Activated T-cell treated with anti-CD3 and anti-CD28 coated beads, Interleukin-2, amount 50 U/mL, for 72 hours (primary cell): Measurements from ENCODE around the gene C9orf40. TPM values are rescaled to one million over a fixed set of nuclear protein-coding genes. Genes with fewer than 3 reads are reported as not detected.

Source experiments
- ATAC-seq, 2 donors: fragments of 150-1000 bp; cut with Tn5 transposase; replicated peaks in 1 of 2; 2 replicates each; pipeline ENCODE4 v1.10.0; 2021; ENCODE audit warnings: moderate library complexity in 2 of 2, mild to moderate bottlenecking in 1 of 2
- DNase-seq, 2 donors: peaks; one replicate each; pipeline ENCODE4 v3.0.0; 2021 to 2022; ENCODE audit warnings: mixed read lengths in 1 of 2
- H3K27ac Mint-ChIP-seq: one replicate; pipeline ENCODE4 v1.8.0; 2022; ENCODE audit warnings: mild to moderate bottlenecking, moderate library complexity, mixed read lengths
- H3K27me3 Mint-ChIP-seq: one replicate; pipeline ENCODE4 v1.8.0; 2022; ENCODE audit warnings: low read depth, mixed read lengths
- H3K36me3 Mint-ChIP-seq, 2 donors: one replicate each; pipeline ENCODE4 v1.8.0; 2022; ENCODE audit warnings: mixed read lengths in 2 of 2, mild to moderate bottlenecking in 1 of 2; ENCODE audit not compliant: insufficient read depth in 2 of 2
- H3K4me1 Mint-ChIP-seq: one replicate; pipeline ENCODE4 v1.8.0; 2022; ENCODE audit warnings: low read depth, mixed read lengths
- H3K4me3 Mint-ChIP-seq, 2 donors: one replicate each; pipeline ENCODE4 v1.8.0; 2022; ENCODE audit warnings: mild to moderate bottlenecking in 2 of 2, mixed read lengths in 2 of 2, moderate library complexity in 2 of 2
- H3K9me3 Mint-ChIP-seq, 2 donors: one replicate each; pipeline ENCODE4 v1.8.0; 2022; ENCODE audit warnings: mixed read lengths in 2 of 2
- total RNA-seq, 2 donors: library from RNA; stranded (reverse); gene quantifications; one replicate each; pipeline ENCODE4 v1.2.3, GENCODE V29; 2022

C9orf40 gene
- total RNA-seq, 2 donors from 2014 or later: 17.8 to 23.1 TPM

DNA sequence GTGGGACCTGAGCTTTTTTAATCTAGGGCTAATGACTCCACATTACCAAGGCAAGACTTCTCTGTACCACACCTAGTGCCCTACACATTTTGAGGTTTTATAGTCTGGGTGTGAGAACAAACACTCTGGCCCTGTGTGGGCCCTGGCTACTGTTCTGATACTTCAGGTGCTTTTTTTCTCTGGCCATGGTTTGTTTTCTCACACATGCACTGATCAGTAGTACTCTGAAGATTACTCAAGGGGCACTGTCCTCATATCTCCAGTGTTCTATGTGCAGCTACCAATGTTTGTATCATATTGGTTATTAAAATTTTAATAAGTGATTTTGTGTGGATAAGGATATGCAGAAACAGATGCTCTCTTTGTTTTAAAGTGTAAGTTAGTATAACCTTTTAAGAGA is 5.9 kb upstream of the C9orf40 start:
- H3K27me3 Mint-ChIP-seq: no peaks in the 10 kb centered on the region
- ATAC-seq (no peak), DNase-seq (no peak)
- H3K4me3 Mint-ChIP-seq: no peak overlapping the region
- peaks cover 10% of the 10 kb centered on the region for H3K4me1 Mint-ChIP-seq
- H3K36me3 Mint-ChIP-seq: peaks cover 9 to 18% of the 10 kb centered on the region in 2 donors
- peaks cover 6 to 7% of the 10 kb centered on the region in 2 donors for H3K9me3 Mint-ChIP-seq
- H3K27ac Mint-ChIP-seq: no peak overlapping the region

DNA sequence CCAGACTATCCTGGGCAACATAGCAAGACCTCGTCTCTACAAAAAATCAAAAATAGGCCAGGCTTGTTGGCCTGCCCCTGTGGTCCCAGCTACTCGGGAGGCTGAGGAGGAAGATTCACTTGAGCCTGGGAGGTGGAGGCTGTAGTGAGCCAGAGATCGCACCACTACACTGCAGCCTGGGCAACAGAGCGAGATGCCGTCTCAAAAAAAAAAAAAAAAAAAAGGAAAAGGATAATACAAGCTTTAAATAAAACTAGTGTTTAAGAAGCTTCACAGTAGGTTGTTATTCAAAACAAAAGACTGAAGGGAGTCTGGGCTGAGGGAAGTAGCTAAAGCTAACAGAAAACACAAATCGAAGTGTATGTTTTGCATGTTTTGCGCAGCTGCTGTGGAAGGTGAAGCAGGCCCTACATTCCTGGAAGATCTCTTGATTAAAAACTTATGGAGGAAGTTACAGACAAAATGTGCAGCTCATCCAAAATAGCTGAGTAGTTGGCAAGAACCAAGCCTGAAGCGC is 581 bp upstream of the C9orf40 start:
- Mint-ChIP-seq H3K4me3 (peak overlapping the region; percentile 91 to 98), H3K9me3 (no peaks in the 10 kb centered on the region), H3K36me3 (peaks cover 2 to 6% of the 10 kb centered on the region in 2 donors), H3K4me1 (peaks cover 42% of the 10 kb centered on the region), H3K27ac (peak overlapping the region; percentile 98), H3K27me3 (no peaks in the 10 kb centered on the region)
- ATAC-seq: no peak
- DNase-seq: peak in 1 of 2 donors; percentile 7

DNA sequence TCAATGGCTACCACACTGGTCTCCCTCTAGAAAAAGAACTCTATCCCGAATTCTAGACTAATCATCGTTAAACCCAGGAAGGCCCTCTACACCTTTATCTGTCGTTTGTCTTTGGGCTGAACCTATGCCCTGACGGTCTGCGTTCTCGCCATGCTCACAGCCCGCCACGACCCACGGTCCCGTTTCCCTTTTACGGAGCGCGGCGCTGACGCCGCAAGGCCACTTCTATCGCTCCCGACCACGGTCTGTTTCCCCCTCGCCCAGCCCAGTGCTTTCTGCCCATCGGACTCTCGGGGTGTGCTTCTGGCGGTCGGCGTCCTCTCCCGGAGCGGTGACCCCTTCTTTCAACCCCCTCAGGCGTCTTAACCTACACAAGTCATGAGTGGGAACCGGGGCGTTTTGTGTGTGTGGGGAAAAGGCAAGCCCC is 974 bp downstream of the C9orf40 start:
- H3K4me3 Mint-ChIP-seq: peak overlapping the region; percentile 86 to 89
- ATAC-seq (peak; percentile 40 to 48), DNase-seq (peak; percentile 66)
- peaks cover 42% of the 10 kb centered on the region for H3K4me1 Mint-ChIP-seq
- peak overlapping the region; percentile 81 for H3K27ac Mint-ChIP-seq
- H3K27me3 Mint-ChIP-seq: no peaks in the 10 kb centered on the region
- peaks cover 2 to 9% of the 10 kb centered on the region in 2 donors for H3K36me3 Mint-ChIP-seq
- no peaks in the 10 kb centered on the region for H3K9me3 Mint-ChIP-seq

DNA sequence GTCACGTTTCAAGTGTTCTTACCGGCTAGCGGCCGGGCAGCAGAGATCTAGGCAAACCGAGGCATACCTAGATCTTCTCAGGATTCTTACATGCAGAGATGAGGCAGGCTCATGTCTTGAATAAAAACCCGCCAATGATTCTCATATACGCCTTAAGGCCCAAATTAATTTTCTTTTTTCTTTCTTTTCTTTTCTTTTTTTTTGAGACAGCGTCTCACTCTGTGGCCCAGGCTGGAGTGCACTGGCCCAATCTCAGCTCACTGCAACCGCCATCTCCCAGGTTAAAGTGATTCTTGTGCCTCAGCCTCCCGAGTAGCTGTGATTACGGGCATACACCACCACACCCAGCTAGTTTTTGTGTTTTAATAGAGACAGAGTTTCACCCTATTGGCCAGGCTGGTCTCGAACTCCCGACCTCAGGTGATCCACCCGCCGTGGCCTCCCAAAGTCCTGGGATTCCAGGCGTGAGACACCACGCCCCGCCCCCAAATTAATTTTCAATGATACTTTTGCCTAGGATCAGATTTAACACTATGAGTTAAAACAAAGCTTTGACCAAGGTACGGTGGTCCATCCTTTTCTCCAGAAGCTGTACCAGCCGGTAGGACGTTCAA is 1.5 kb downstream of the C9orf40 start:
- peaks cover 42% of the 10 kb centered on the region for H3K4me1 Mint-ChIP-seq
- H3K9me3 Mint-ChIP-seq: no peaks in the 10 kb centered on the region
- peak overlapping the region; percentile 86 to 89 for H3K4me3 Mint-ChIP-seq
- peaks cover 2 to 10% of the 10 kb centered on the region in 2 donors for H3K36me3 Mint-ChIP-seq
- DNase-seq (no peak), ATAC-seq (no peak)
- peak overlapping the region; percentile 81 for H3K27ac Mint-ChIP-seq
- no peaks in the 10 kb centered on the region for H3K27me3 Mint-ChIP-seq

DNA sequence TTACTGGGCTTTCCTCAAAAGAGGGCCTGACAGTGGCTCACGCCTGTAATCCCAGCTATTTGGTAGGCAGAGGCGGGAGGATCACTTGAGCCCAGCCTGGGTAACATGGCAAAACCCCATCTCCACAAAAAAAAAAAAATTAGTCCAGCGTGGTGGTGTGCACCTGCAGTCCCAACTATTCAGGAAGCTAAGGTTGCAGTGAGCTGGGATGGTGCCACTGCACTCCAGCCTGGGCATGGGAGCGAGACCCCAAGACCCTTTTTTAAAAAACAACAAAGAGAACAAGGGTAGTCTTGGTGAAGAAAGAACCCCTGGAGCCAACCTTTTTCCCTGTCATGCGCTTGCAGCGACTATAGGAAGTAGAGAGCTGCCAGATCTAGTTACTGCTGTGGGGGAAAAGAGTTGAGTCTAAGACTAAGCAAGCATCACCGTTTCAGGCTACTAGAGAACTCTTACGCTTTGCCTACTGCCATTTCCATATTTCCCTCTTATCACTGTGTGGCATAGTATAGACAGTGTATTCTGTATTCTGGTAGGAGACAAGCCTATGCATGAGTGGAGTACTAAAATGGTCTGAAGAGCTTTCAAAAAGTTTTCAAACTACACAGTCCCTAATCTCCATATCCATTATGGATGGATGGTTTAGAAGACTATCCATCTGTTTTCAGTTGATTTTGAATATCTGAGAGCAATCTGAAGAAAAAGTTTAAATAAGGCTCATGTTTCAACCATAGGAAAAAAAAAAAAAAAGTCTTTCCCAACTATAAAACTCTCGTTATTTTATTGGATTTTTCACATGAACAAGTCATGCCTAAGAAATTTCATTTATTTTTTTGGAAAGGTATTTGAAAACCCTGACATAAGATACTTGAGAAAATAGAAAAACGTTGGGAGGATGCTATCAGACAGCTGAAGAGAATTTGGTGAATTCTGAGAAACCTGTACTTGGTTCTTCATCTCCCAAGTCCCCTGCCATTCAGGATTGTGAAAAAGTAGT is 2.6 kb downstream of the C9orf40 start:
- ATAC-seq (no peak), DNase-seq (no peak)
- H3K4me1 Mint-ChIP-seq: peaks cover 38% of the 10 kb centered on the region
- H3K9me3 Mint-ChIP-seq: no peaks in the 10 kb centered on the region
- H3K27me3 Mint-ChIP-seq: no peaks in the 10 kb centered on the region
- peaks cover 2 to 10% of the 10 kb centered on the region in 2 donors for H3K36me3 Mint-ChIP-seq
- H3K27ac Mint-ChIP-seq: no peak overlapping the region
- peak overlapping the region; percentile 15 to 38 for H3K4me3 Mint-ChIP-seq

DNA sequence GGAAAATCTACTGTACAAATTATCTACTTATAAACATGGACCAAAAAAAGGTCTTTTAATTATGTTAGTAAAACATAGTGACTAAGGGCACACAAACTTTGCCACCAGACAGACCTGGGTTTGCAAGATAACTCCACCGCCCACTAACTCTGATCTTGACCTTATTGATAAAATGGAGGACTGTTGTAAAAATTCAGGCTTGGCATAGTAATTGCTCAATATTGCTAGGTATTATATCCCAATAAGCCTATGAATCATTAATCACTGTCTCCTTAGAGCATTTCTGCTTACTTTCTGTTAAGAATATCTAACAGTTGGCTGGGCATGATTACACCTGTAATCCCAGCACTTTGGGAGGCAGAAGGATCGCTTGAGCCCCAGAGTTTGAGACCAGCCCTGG is 3.8 kb downstream of the C9orf40 start:
- Mint-ChIP-seq H3K4me3 (no peak overlapping the region), H3K9me3 (no peaks in the 10 kb centered on the region), H3K27me3 (no peaks in the 10 kb centered on the region), H3K4me1 (peaks cover 33% of the 10 kb centered on the region), H3K36me3 (peaks cover 4 to 10% of the 10 kb centered on the region in 2 donors), H3K27ac (no peak overlapping the region)
- ATAC-seq: no peak
- DNase-seq: no peak

DNA sequence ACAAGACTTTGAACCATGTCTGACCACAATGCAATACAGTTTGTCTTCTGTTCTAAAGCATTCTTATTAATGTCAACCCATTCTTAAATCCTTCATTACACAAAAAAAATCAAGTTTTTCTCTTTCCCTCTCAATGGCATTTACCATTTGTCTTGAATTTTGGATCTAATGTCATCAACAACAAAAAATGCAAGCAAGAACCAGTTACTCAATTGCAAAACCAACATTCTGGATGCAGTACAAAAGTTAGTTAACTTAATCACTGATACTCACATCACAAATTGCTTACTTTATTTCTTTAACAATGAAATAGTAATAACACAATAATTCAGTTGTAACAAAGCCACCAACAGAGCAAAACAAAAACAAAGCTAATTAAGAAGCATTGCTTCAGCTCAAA is 6.0 kb downstream of the C9orf40 start:
- peaks cover 35% of the 10 kb centered on the region for H3K4me1 Mint-ChIP-seq
- no peak overlapping the region for H3K4me3 Mint-ChIP-seq
- H3K27ac Mint-ChIP-seq: no peak overlapping the region
- H3K27me3 Mint-ChIP-seq: no peaks in the 10 kb centered on the region
- peaks cover 4% of the 10 kb centered on the region in 2 donors for H3K9me3 Mint-ChIP-seq
- DNase-seq (no peak), ATAC-seq (no peak)
- H3K36me3 Mint-ChIP-seq: peaks cover 4 to 13% of the 10 kb centered on the region in 2 donors

DNA sequence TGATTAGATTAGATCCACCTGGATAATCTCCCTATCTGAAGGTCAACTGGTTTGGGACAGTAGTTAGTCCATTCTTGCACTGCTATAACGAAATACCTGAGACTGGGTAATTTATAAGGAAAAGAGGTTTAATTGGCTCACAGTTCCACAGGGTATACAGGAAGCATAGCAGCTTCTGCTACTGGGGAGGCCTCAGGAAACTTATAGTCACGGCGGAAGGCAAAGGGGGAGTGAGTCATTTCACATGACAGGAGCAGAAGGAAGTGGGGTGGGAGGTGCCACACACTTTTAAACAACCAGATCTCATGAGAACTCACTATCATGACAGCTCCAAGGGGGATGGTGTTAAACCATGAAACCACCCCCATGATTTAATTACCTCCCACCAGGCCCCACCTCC is 9.9 kb downstream of the C9orf40 start:
- peaks cover 2 to 6% of the 10 kb centered on the region in 2 donors for H3K36me3 Mint-ChIP-seq
- ATAC-seq: peak; percentile 72 to 83

DNA sequence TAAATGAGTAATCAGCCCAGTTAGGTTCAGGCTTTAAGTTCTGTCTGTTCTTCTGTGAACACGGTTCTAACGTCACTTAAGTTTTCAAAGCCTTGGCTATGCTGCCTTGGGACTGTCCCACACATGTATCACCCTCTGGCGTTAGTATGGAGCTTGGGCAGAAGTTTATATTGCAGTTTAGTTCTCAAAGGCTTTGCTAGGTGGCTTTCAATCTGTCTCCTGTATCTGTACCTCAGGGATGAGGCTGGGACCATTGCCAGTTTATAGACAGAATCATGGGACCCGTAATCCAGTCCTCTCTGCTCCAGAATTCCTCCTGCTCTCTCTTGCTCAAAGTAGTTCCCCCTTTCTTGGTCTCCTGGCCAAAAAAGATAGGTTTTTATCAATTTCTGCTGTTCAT is 12.1 kb downstream of the C9orf40 start:
- DNase-seq: no peak
- Mint-ChIP-seq H3K9me3 (peaks cover 4% of the 10 kb centered on the region in 2 donors), H3K27ac (no peak overlapping the region), H3K4me1 (peaks cover 12% of the 10 kb centered on the region), H3K36me3 (peaks cover 2 to 3% of the 10 kb centered on the region in 2 donors), H3K4me3 (no peak overlapping the region), H3K27me3 (no peaks in the 10 kb centered on the region)
- no peak for ATAC-seq

More for the DNA sequence above, 9.9 kb downstream of the C9orf40 start:
- H3K4me3 Mint-ChIP-seq: no peak overlapping the region
- no peaks in the 10 kb centered on the region for H3K27me3 Mint-ChIP-seq
- H3K27ac Mint-ChIP-seq: no peak overlapping the region
- peak; percentile 13 to 36 for DNase-seq
- peaks cover 12% of the 10 kb centered on the region for H3K4me1 Mint-ChIP-seq
- peaks cover 4% of the 10 kb centered on the region in 2 donors for H3K9me3 Mint-ChIP-seq

DNA sequence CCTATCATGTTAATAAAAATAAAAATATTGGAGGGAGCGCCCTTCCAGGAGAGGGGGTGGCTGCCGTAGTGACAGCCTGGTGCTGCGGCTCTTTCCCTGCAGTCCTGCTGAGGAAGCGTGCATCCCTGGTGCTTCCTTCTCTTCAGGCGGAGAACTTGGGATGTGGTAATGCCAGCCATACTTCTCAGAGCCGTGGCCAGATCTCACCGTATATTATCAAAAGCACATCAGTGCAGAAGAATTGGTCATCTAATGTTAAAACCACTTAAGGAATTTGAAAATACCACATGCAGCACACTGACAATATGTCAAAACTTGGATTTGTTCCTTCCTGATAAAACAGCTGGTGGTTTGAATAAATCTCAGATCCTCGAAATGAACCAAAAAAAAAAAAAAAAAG is 17.7 kb downstream of the C9orf40 start:
- DNase-seq (no peak), ATAC-seq (no peak)
- Mint-ChIP-seq H3K4me3 (no peak overlapping the region), H3K36me3 (peaks cover 2 to 8% of the 10 kb centered on the region in 2 donors), H3K9me3 (peaks cover 2 to 4% of the 10 kb centered on the region in 2 donors), H3K4me1 (no peaks in the 10 kb centered on the region), H3K27ac (no peak overlapping the region), H3K27me3 (no peaks in the 10 kb centered on the region)

DNA sequence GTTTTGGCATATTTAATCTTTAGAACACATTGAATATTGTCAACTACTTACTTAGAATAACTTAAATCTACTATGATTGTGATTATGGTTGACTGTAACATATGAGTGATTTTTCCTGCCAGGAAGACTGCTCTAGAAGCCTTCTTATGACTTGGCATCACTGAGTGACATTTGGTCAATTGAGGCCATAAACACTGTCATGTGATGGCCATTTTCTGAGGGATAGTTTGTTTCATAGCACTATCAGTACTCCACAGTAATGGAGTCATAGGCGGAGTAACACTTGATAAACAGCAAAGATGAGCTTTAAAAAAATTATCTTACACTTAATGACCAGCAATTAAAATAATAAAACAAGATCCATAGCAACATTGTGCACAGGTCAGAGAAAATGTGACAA is 31.0 kb downstream of the C9orf40 start:
- no peaks in the 10 kb centered on the region for H3K4me1 Mint-ChIP-seq
- no peaks in the 10 kb centered on the region for H3K36me3 Mint-ChIP-seq
- peaks cover 0 to 1% of the 10 kb centered on the region in 2 donors for H3K9me3 Mint-ChIP-seq
- H3K27ac Mint-ChIP-seq: no peak overlapping the region
- no peaks in the 10 kb centered on the region for H3K27me3 Mint-ChIP-seq
- H3K4me3 Mint-ChIP-seq: no peak overlapping the region
- DNase-seq (no peak), ATAC-seq (no peak)

DNA sequence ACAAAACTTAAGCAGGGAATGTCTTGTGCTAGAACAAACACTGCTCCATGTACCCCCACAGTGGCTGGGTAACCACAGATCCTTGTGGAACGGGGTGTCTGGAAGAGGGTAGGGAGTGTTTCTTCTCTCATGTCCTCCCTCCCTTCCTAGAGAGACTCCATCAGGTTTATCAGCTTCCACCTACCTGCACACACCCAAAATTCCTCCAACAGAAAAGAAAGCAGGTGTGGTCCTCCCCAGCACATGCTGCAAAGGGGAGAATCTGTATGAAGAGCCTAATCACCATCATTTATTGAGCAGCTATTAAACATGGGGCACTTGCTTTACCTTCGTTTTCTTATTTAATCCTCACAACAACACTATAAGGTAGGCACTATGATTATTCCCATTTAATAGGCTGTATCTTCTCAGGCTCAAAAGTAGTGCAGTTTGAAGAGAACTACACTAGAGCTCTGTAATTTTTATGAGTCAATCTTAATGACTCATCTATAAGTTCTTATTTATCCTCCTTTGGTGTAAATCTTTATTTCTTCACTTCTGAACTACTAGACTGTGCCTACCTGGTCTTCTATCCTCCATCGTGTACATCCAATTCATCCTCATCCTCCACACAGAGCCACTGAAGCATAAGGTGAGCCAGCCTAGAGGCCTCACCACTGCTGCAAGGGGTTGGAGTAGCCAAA is 31.6 kb downstream of the C9orf40 start:
- no peak overlapping the region for H3K4me3 Mint-ChIP-seq
- H3K4me1 Mint-ChIP-seq: no peaks in the 10 kb centered on the region
- H3K27me3 Mint-ChIP-seq: no peaks in the 10 kb centered on the region
- no peak overlapping the region for H3K27ac Mint-ChIP-seq
- ATAC-seq (no peak), DNase-seq (no peak)
- no peaks in the 10 kb centered on the region for H3K36me3 Mint-ChIP-seq
- H3K9me3 Mint-ChIP-seq: peaks cover 0 to 1% of the 10 kb centered on the region in 2 donors
